Osteocyte (in vitro differentiated cells): ENCODE measurements around the gene ARID4B. TPM values are rescaled to one million over a fixed set of nuclear protein-coding genes. Genes with fewer than 3 reads are reported as not detected.
A peak's percentile ranks its signal among the peaks of the same experiment; 100 is the strongest.

Experiments used
- DNase-seq: peaks from one replicate; pipeline ENCODE4 v3.0.0; 2021; ENCODE audit warnings: mixed read lengths; ENCODE audit not compliant: unreplicated experiment; ENCODE audit errors: extremely low spot score
- H3K27ac Mint-ChIP-seq: one replicate; pipeline ENCODE4 v1.8.0; 2021; ENCODE audit warnings: mild to moderate bottlenecking, mixed read lengths; ENCODE audit not compliant: unreplicated experiment
- H3K27me3 Mint-ChIP-seq: one replicate; pipeline ENCODE4 v1.8.0; 2021; ENCODE audit warnings: mixed read lengths; ENCODE audit not compliant: unreplicated experiment
- H3K36me3 Mint-ChIP-seq: one replicate; pipeline ENCODE4 v1.8.0; 2021; ENCODE audit warnings: mixed read lengths; ENCODE audit not compliant: unreplicated experiment
- H3K4me1 Mint-ChIP-seq: one replicate; pipeline ENCODE4 v1.8.0; 2021; ENCODE audit warnings: mixed read lengths; ENCODE audit not compliant: unreplicated experiment
- H3K4me3 Mint-ChIP-seq: one replicate; pipeline ENCODE4 v1.8.0; 2021; ENCODE audit warnings: mild to moderate bottlenecking, moderate library complexity, mixed read lengths; ENCODE audit not compliant: unreplicated experiment
- H3K9me3 Mint-ChIP-seq: one replicate; pipeline ENCODE4 v1.8.0; 2021; ENCODE audit warnings: mixed read lengths; ENCODE audit not compliant: unreplicated experiment
- total RNA-seq: library from RNA; stranded (reverse); gene quantifications from 2 replicates; pipeline ENCODE4 v1.2.1, GENCODE V29; 2021
- TF ChIP-seq, protein P1 (sequence below): fragments of 200-600 bp; sonication (generic); IDR thresholded peaks from 2 replicates; pipeline ENCODE4 v1.5.0; 2021; ENCODE audit warnings: antibody characterized with exemption, mild to moderate bottlenecking, moderate library complexity

Gene ARID4B
- total RNA-seq, 1 donor from 2014 or later: 41.3 TPM

DNA sequence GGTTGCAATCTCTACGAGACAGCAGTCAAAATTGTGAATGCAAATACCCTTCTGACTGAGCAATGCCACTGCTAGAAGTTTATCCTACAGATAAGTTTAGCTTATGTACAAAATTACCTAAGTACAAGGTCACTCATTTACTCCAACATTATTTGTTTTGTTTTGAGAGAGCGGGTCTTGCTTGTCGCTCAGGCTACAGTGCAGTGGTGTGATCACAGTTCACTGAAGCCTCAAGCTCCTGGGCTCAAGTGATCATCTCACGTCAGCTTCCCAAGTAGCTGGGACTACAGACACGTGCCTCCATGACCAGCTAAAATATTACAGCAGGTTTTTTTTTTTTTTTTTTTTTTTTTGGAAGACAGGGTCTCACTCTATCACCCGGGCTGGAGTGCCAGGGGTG lies 182.3 kb downstream of the ARID4B start:
- no peaks in the 10 kb centered on the region for H3K27me3 Mint-ChIP-seq
- TF ChIP-seq, protein P1, sequence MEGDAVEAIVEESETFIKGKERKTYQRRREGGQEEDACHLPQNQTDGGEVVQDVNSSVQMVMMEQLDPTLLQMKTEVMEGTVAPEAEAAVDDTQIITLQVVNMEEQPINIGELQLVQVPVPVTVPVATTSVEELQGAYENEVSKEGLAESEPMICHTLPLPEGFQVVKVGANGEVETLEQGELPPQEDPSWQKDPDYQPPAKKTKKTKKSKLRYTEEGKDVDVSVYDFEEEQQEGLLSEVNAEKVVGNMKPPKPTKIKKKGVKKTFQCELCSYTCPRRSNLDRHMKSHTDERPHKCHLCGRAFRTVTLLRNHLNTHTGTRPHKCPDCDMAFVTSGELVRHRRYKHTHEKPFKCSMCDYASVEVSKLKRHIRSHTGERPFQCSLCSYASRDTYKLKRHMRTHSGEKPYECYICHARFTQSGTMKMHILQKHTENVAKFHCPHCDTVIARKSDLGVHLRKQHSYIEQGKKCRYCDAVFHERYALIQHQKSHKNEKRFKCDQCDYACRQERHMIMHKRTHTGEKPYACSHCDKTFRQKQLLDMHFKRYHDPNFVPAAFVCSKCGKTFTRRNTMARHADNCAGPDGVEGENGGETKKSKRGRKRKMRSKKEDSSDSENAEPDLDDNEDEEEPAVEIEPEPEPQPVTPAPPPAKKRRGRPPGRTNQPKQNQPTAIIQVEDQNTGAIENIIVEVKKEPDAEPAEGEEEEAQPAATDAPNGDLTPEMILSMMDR: no peak
- H3K9me3 Mint-ChIP-seq: no peaks in the 10 kb centered on the region
- peaks cover 34% of the 10 kb centered on the region for H3K36me3 Mint-ChIP-seq
- no peak for DNase-seq
- no peak overlapping the region for H3K4me3 Mint-ChIP-seq
- no peak overlapping the region for H3K27ac Mint-ChIP-seq
- H3K4me1 Mint-ChIP-seq: no peaks in the 10 kb centered on the region

DNA sequence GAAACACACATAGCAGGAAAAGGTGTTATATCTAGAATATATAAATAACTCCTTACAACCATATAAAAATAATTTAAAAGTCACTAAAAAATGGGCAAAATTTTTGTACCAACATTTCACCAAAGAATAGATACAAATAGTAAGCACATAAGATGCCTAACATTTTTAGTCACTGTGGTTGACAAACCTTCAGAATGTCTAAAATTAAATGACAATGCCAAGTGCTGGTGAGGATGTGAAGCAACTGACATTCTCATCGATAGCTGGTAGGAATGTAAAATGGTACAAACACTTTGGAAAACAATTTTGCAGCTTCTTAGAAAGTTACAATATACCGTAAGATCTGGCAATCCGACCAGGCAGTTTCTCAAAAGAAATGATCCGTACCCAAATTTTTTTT lies 185.0 kb downstream of the ARID4B start:
- Mint-ChIP-seq H3K27me3 (no peaks in the 10 kb centered on the region), H3K36me3 (peaks cover 35% of the 10 kb centered on the region), H3K4me1 (no peaks in the 10 kb centered on the region), H3K9me3 (no peaks in the 10 kb centered on the region), H3K4me3 (no peak overlapping the region), H3K27ac (no peak overlapping the region)
- TF ChIP-seq, protein P1: no peak
- no peak for DNase-seq

DNA sequence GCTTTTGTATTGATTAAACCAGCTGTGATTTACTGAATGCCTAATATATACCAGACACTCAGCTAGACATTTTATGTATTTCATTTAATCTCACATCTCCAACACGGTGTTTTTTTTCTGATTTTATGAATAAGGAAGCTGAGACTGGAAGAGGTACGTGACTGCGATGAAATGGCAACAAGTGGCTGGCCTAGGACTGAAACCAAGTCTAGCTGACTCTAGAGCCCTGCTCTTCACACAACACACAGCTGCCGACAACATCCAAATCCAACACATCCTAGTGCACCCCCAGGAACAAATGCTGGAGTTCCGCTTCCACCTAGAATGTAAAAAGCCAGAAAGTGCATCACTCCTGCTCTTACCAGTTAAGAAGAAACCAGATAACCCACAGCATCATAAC lies 188.7 kb downstream of the ARID4B start:
- TF ChIP-seq, protein P1: no peak
- peak; percentile 25 for DNase-seq
- no peak overlapping the region for H3K27ac Mint-ChIP-seq
- H3K4me3 Mint-ChIP-seq: no peak overlapping the region
- H3K36me3 Mint-ChIP-seq: peaks cover 54% of the 10 kb centered on the region
- H3K27me3 Mint-ChIP-seq: no peaks in the 10 kb centered on the region
- H3K4me1 Mint-ChIP-seq: peaks cover 2% of the 10 kb centered on the region
- no peaks in the 10 kb centered on the region for H3K9me3 Mint-ChIP-seq

DNA sequence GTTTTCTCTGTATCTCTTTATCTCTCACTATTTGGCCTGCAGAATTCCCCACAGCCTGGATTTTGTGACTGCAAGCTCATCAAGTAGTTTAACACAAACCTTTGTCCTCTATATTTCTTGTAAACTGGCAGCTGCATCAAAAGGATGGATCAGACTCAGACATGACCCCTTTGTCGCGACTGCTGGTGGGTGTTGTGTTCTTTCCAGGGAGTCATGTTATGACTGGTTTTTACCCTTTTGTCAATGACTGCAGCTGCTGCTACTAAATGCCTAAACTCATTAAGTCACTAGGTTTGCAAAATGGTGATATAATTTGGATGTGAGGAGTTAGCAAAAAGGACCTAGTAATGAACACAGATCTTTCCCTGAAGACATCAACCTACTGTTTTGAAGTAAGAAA lies 189.2 kb downstream of the ARID4B start:
- DNase-seq: no peak
- H3K9me3 Mint-ChIP-seq: no peaks in the 10 kb centered on the region
- H3K27me3 Mint-ChIP-seq: no peaks in the 10 kb centered on the region
- peaks cover 58% of the 10 kb centered on the region for H3K36me3 Mint-ChIP-seq
- no peak overlapping the region for H3K27ac Mint-ChIP-seq
- TF ChIP-seq, protein P1: no peak
- peaks cover 2% of the 10 kb centered on the region for H3K4me1 Mint-ChIP-seq
- H3K4me3 Mint-ChIP-seq: no peak overlapping the region

DNA sequence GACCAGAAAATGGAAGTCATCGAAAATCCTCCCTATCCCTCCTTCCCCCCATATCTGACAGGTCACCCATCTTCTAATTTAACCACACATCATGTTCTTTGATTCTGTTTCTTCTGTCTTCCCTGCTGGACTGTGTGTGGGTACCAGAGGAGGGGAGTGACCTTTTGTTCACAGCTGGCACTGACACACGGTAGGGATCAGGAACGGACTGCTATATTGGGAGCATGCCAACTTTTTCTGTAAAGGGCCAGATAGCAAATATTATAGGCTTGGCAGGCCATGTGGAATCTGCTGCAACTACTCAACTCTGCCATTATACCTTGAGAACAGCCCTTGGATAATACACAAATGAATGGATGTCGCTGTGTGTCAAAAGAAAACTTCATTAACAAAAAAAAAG lies 191.9 kb downstream of the ARID4B start:
- Mint-ChIP-seq H3K27me3 (no peaks in the 10 kb centered on the region), H3K36me3 (peaks cover 53% of the 10 kb centered on the region), H3K9me3 (no peaks in the 10 kb centered on the region), H3K4me1 (peaks cover 2% of the 10 kb centered on the region), H3K27ac (no peak overlapping the region), H3K4me3 (no peak overlapping the region)
- peak; percentile 32 for DNase-seq
- TF ChIP-seq, protein P1: no peak
